BLaER1 treated with 17β-estradiol and CSF1 and Interleukin-3, amounts not matched to agents 10 nM and 100 nM (cell line): ENCODE results near the gene CRYBA1.

Experiments
- H3K27ac ChIP-seq, 11 experiments: shearing (Covaris generic); formaldehyde crosslinking; 2 replicates each; pipeline ENCODE4 v1.8.1; 2022
- H3K27me3 ChIP-seq, 11 experiments: shearing (Covaris generic); formaldehyde crosslinking; 2 replicates each; pipeline ENCODE4 v1.8.1; 2022
- H3K36me3 ChIP-seq, 11 experiments: shearing (Covaris generic); formaldehyde crosslinking; 2 replicates each; pipeline ENCODE4 v1.8.1; 2022
- H3K4me1 ChIP-seq, 10 experiments: shearing (Covaris generic); formaldehyde crosslinking; 2 replicates each; pipeline ENCODE4 v1.8.1; 2022
- H3K4me2 ChIP-seq, 11 experiments: shearing (Covaris generic); formaldehyde crosslinking; 2 replicates each; pipeline ENCODE4 v1.8.1; 2022
- H3K4me3 ChIP-seq, 10 experiments: shearing (Covaris generic); formaldehyde crosslinking; 2 replicates each; pipeline ENCODE4 v1.8.1; 2022
- H3K9ac ChIP-seq, 11 experiments: shearing (Covaris generic); formaldehyde crosslinking; 2 replicates each; pipeline ENCODE4 v1.8.1; 2022
- H3K9me3 ChIP-seq, 11 experiments: shearing (Covaris generic); formaldehyde crosslinking; replicated peaks in 1 of 11; 2 replicates each; pipeline ENCODE4 v1.8.1; 2022
- H4K20me1 ChIP-seq, 11 experiments: shearing (Covaris generic); formaldehyde crosslinking; 2 replicates each; pipeline ENCODE4 v1.8.1; 2022
- Cebpa-rat ChIP-seq, 11 experiments: shearing (Covaris generic); IDR thresholded peaks; 2 replicates each; pipeline ENCODE4 v1.8.1; 2022

Gene CRYBA1

GRCh38 chr17:29235904-29236303 is 10.8 kb upstream of the CRYBA1 start:
- Histone ChIP-seq H3K9ac (no peak overlapping the region), H3K9me3 (no peaks in the 10 kb centered on the region), H3K4me3 (no peak overlapping the region), H3K36me3 (no peaks in the 10 kb centered on the region), H3K27me3 (no peaks in the 10 kb centered on the region), H3K27ac (no peak overlapping the region), H4K20me1 (no peaks in the 10 kb centered on the region), H3K4me1 (peaks cover 29 to 67% (median 44%) of the 10 kb centered on the region in 10 experiments), H3K4me2 (0 out of 22 replicates have a peak overlapping the region, but pooled peaks of 1 of the 11 experiments have one; percentile 50)
- no peak for TF ChIP-seq Cebpa-rat (IDR thresholded peaks at IDR 0.05)

GRCh38 chr17:29237476-29238132 is 9.1 kb upstream of the CRYBA1 start:
- H3K36me3 ChIP-seq, result no peaks in the 10 kb centered on the region
- H3K9ac ChIP-seq, result peak overlapping the region in 5 of 11 experiments; percentile 46 to 79 (median 74); a peak in 8 of 22 replicates
- peak overlapping the region in 2 of 10 experiments; percentile 14 to 16; a peak in 2 of 20 replicates for H3K4me3 ChIP-seq
- peaks cover 29 to 84% (median 58%) of the 10 kb centered on the region in 10 experiments for H3K4me1 ChIP-seq
- H3K4me2 ChIP-seq, result peak overlapping the region in 10 of 11 experiments; percentile 51 to 96 (median 85); a peak in 19 of 22 replicates
- H3K27me3 ChIP-seq, result no peaks in the 10 kb centered on the region
- H3K27ac ChIP-seq, result peak overlapping the region in 10 of 11 experiments; percentile 41 to 93 (median 80); a peak in 16 of 22 replicates
- no peaks in the 10 kb centered on the region for H3K9me3 ChIP-seq
- TF ChIP-seq Cebpa-rat (IDR thresholded peaks at IDR 0.05), result peak in 6 of 11 experiments; percentile 4 to 84 (median 59); a peak in 7 of 22 replicates
- no peaks in the 10 kb centered on the region for H4K20me1 ChIP-seq

GRCh38 chr17:29238133-29238850 is 8.4 kb upstream of the CRYBA1 start:
- Histone ChIP-seq H3K9me3 (no peaks in the 10 kb centered on the region), H3K27me3 (no peaks in the 10 kb centered on the region), H4K20me1 (no peaks in the 10 kb centered on the region), H3K4me2 (peak overlapping the region; percentile 50 to 96 (median 84)), H3K4me3 (peak overlapping the region in 4 of 10 experiments; percentile 9 to 16 (median 12); a peak in 4 of 20 replicates), H3K36me3 (no peaks in the 10 kb centered on the region), H3K27ac (peak overlapping the region in 10 of 11 experiments; percentile 41 to 93 (median 80); a peak in 19 of 22 replicates), H3K9ac (peak overlapping the region in 8 of 11 experiments; percentile 28 to 79 (median 54); a peak in 11 of 22 replicates), H3K4me1 (peaks cover 29 to 91% (median 58%) of the 10 kb centered on the region in 10 experiments)
- TF ChIP-seq Cebpa-rat (IDR thresholded peaks at IDR 0.05), result no peak; a peak in 1 of 22 replicates

GRCh38 chr17:29240477-29240876 is 6.2 kb upstream of the CRYBA1 start:
- Histone ChIP-seq H3K27me3 (no peaks in the 10 kb centered on the region), H3K36me3 (no peaks in the 10 kb centered on the region), H3K9ac (peak overlapping the region in 8 of 11 experiments; percentile 10 to 79 (median 66); a peak in 14 of 22 replicates), H3K9me3 (no peaks in the 10 kb centered on the region), H3K4me1 (peaks cover 29 to 97% (median 55%) of the 10 kb centered on the region in 10 experiments), H3K27ac (peak overlapping the region; percentile 24 to 93 (median 79); a peak in 21 of 22 replicates), H3K4me2 (peak overlapping the region; percentile 45 to 96 (median 84); a peak in 21 of 22 replicates), H4K20me1 (no peaks in the 10 kb centered on the region), H3K4me3 (peak overlapping the region in 2 of 10 experiments; percentile 30 to 52; a peak in 3 of 20 replicates)
- no peak for TF ChIP-seq Cebpa-rat (IDR thresholded peaks at IDR 0.05)

GRCh38 chr17:29240968-29241963 is 5.4 kb upstream of the CRYBA1 start:
- H3K4me2 ChIP-seq, result peak overlapping the region; percentile 45 to 96 (median 84)
- H4K20me1 ChIP-seq, result no peaks in the 10 kb centered on the region
- H3K27me3 ChIP-seq, result no peaks in the 10 kb centered on the region
- peak in 6 of 11 experiments; percentile 14 to 74 (median 68); a peak in 11 of 22 replicates for TF ChIP-seq Cebpa-rat (IDR thresholded peaks at IDR 0.05)
- peak overlapping the region in 9 of 11 experiments; percentile 9 to 79 (median 65); a peak in 16 of 22 replicates for H3K9ac ChIP-seq
- H3K36me3 ChIP-seq, result no peaks in the 10 kb centered on the region
- H3K4me1 ChIP-seq, result peaks cover 29 to 93% (median 55%) of the 10 kb centered on the region in 10 experiments
- H3K9me3 ChIP-seq, result no peaks in the 10 kb centered on the region
- H3K4me3 ChIP-seq, result peak overlapping the region in 3 of 10 experiments; percentile 15 to 52 (median 42); a peak in 4 of 20 replicates
- peak overlapping the region in 10 of 11 experiments; percentile 59 to 93 (median 80); a peak in 20 of 22 replicates for H3K27ac ChIP-seq

GRCh38 chr17:29242051-29242450 is 4.6 kb upstream of the CRYBA1 start:
- no peak for TF ChIP-seq Cebpa-rat (IDR thresholded peaks at IDR 0.05)
- Histone ChIP-seq H4K20me1 (no peaks in the 10 kb centered on the region), H3K4me3 (no peak overlapping the region), H3K27me3 (no peaks in the 10 kb centered on the region), H3K36me3 (no peaks in the 10 kb centered on the region), H3K4me2 (peak overlapping the region in 5 of 11 experiments; percentile 82 to 96 (median 94); a peak in 10 of 22 replicates), H3K9ac (peak overlapping the region in 4 of 11 experiments; percentile 63 to 79 (median 75); a peak in 4 of 22 replicates), H3K27ac (peak overlapping the region in 7 of 11 experiments; percentile 75 to 93 (median 82); a peak in 13 of 22 replicates), H3K4me1 (peaks cover 29 to 93% (median 62%) of the 10 kb centered on the region in 10 experiments), H3K9me3 (no peaks in the 10 kb centered on the region)

GRCh38 chr17:29242790-29243189 is 3.9 kb upstream of the CRYBA1 start:
- H3K4me3 ChIP-seq, result no peak overlapping the region
- no peak overlapping the region for H3K9ac ChIP-seq
- peaks cover 29 to 93% (median 58%) of the 10 kb centered on the region in 10 experiments for H3K4me1 ChIP-seq
- no peaks in the 10 kb centered on the region for H4K20me1 ChIP-seq
- H3K9me3 ChIP-seq, result no peaks in the 10 kb centered on the region
- no peaks in the 10 kb centered on the region for H3K27me3 ChIP-seq
- no peaks in the 10 kb centered on the region for H3K36me3 ChIP-seq
- peak overlapping the region in 1 of 11 experiments; percentile 94; a peak in 4 of 22 replicates for H3K4me2 ChIP-seq
- TF ChIP-seq Cebpa-rat (IDR thresholded peaks at IDR 0.05), result no peak
- peak overlapping the region in 6 of 11 experiments; percentile 75 to 93 (median 86); a peak in 8 of 22 replicates for H3K27ac ChIP-seq

- Histone ChIP-seq H3K36me3 (no peaks in the 10 kb centered on the region), H3K4me3 (no peak overlapping the region), H3K4me1 (peaks cover 23 to 85% (median 48%) of the 10 kb centered on the region in 10 experiments), H3K9me3 (no peaks in the 10 kb centered on the region), H3K9ac (no peak overlapping the region), H3K27me3 (no peaks in the 10 kb centered on the region), H3K4me2 (peak overlapping the region in 2 of 11 experiments; percentile 19 to 22; a peak in 3 of 22 replicates), H4K20me1 (no peaks in the 10 kb centered on the region), H3K27ac (peak overlapping the region in 2 of 11 experiments; percentile 8 to 31; a peak in 2 of 22 replicates)
- no peak for TF ChIP-seq Cebpa-rat (IDR thresholded peaks at IDR 0.05)
Observed at GRCh38 chr17:29243792-29244191, 2.9 kb upstream of the CRYBA1 start.
